ENCODE results near the gene SRD5A3. TPM values are rescaled to one million over a fixed set of nuclear protein-coding genes. Genes with fewer than 3 reads are reported as not detected.

Gene SRD5A3
- polyA plus RNA-seq, 1 experiment = 15.2 TPM

DNA sequence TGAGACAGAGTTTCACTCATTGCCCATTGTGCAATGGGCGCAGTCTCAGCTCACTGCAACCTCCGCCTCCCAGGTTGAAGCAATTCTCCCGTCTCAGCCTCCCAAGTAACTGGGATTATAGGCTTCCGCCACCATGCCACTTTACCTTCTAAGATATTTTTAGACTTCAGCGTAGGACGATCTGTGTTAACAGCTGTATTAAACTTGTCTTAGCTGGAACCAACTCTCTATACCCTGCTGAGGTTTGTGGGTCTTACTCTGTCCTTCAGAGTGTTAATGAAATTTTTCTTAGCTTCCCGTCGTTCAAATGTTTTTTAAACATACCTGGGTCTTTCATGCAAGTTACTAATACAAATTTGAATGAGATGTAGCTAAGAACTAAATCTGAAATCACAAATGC is 64.4 kb downstream of the SRD5A3 start:
- POLR2A ChIA-PET = no interaction called here
- no peaks in the 10 kb centered on the region for H3K27me3 ChIP-seq (ENCODE audit: control insufficient read depth, insufficient read depth, low read length)
- no peak overlapping the region for H3K4me3 ChIP-seq (ENCODE audit: low read depth, low read length)
- DNase-seq (ENCODE audit: low read depth) = no peak
- TF ChIP-seq, protein P1, sequence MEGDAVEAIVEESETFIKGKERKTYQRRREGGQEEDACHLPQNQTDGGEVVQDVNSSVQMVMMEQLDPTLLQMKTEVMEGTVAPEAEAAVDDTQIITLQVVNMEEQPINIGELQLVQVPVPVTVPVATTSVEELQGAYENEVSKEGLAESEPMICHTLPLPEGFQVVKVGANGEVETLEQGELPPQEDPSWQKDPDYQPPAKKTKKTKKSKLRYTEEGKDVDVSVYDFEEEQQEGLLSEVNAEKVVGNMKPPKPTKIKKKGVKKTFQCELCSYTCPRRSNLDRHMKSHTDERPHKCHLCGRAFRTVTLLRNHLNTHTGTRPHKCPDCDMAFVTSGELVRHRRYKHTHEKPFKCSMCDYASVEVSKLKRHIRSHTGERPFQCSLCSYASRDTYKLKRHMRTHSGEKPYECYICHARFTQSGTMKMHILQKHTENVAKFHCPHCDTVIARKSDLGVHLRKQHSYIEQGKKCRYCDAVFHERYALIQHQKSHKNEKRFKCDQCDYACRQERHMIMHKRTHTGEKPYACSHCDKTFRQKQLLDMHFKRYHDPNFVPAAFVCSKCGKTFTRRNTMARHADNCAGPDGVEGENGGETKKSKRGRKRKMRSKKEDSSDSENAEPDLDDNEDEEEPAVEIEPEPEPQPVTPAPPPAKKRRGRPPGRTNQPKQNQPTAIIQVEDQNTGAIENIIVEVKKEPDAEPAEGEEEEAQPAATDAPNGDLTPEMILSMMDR (IDR thresholded peaks at IDR 0.05; ENCODE audit: insufficient read depth, low read depth, low read length) = no peak
- peaks cover 10% of the 10 kb centered on the region for H3K36me3 ChIP-seq (ENCODE audit: control insufficient read depth, insufficient read depth, low read length)
- CTCF ChIA-PET = interaction anchor here (0.6 to 2.4 kb wide), 4 partner anchors 64 to 144 kb away, joined by 3 to 10 read pairs (median 5); partner anchors contain the start of gene SRD5A3

- CTCF ChIA-PET = interaction anchor here (0.6 to 2.4 kb wide), 3 partner anchors 65 to 901 kb away, joined by 3 to 10 read pairs (median 6); partner anchors contain the start of gene SRD5A3
- no peak overlapping the region for H3K4me3 ChIP-seq (ENCODE audit: low read depth, low read length)
- POLR2A ChIA-PET = no interaction called here
- H3K27me3 ChIP-seq (ENCODE audit: control insufficient read depth, insufficient read depth, low read length) = no peaks in the 10 kb centered on the region
- TF ChIP-seq, protein P1 (IDR thresholded peaks at IDR 0.05; ENCODE audit: insufficient read depth, low read depth, low read length) = no peak
- DNase-seq (ENCODE audit: low read depth) = no peak
- H3K36me3 ChIP-seq (ENCODE audit: control insufficient read depth, insufficient read depth, low read length) = peaks cover 10% of the 10 kb centered on the region
Measured at GRCh38 chr4:55411621-55412020, 65.6 kb downstream of the SRD5A3 start.

GRCh38 chr4:55416176-55416575 is 70.1 kb downstream of the SRD5A3 start:
- POLR2A ChIA-PET = no interaction called here
- no peak for DNase-seq (ENCODE audit: low read depth)
- TF ChIP-seq, protein P1 (IDR thresholded peaks at IDR 0.05; ENCODE audit: insufficient read depth, low read depth, low read length) = no peak
- Histone ChIP-seq H3K4me3 (ENCODE audit: low read depth, low read length) (no peak overlapping the region), H3K27me3 (ENCODE audit: control insufficient read depth, insufficient read depth, low read length) (no peaks in the 10 kb centered on the region), H3K36me3 (ENCODE audit: control insufficient read depth, insufficient read depth, low read length) (peaks cover 15% of the 10 kb centered on the region)
- CTCF ChIA-PET = interaction anchor here (0.9 to 1.0 kb wide), 2 partner anchors 8 to 27 kb away, joined by 3 to 4 read pairs; no protein-coding TSS in a partner anchor

Small RNAs within 50 kb of the gene (small RNA-seq; reads per million reads assigned to genes)
- not detected for gene RF00019 (ENCODE audit: insufficient read length, low read depth, low replicate concordance)

Other genes starting within 250 kb of the SRD5A3 start
- gene KDR, start 220.6 kb upstream of the SRD5A3 start, polyA plus RNA-seq (2011; rRNA removed) = 0.01 TPM in 1 of 2 replicates, not detected in the other
- 129 and 152 TPM in 2 replicates for gene TMEM165, start 49.7 kb downstream of the SRD5A3 start, polyA plus RNA-seq (2011; rRNA removed)
- 14.5 and 21.2 TPM in 2 replicates for gene CLOCK, start 200.7 kb downstream of the SRD5A3 start, polyA plus RNA-seq (2011; rRNA removed)
- gene PDCL2, start 246.0 kb downstream of the SRD5A3 start, polyA plus RNA-seq (2011; rRNA removed) = not detected in 2 replicates

All from BJ (cell line).